ENCODE results near the gene ITGB1. TPM values are rescaled to one million over a fixed set of nuclear protein-coding genes. Genes with fewer than 3 reads are reported as not detected.
A peak's percentile ranks its signal among the peaks of the same experiment; 100 is the strongest.

Gene ITGB1
- total and polyA plus RNA-seq, 9 of the 15 experiments (the other 6 are each of a cell fraction or from before 2014, with no cell fraction given), result 40.2 to 194 (median 155) TPM

DNA sequence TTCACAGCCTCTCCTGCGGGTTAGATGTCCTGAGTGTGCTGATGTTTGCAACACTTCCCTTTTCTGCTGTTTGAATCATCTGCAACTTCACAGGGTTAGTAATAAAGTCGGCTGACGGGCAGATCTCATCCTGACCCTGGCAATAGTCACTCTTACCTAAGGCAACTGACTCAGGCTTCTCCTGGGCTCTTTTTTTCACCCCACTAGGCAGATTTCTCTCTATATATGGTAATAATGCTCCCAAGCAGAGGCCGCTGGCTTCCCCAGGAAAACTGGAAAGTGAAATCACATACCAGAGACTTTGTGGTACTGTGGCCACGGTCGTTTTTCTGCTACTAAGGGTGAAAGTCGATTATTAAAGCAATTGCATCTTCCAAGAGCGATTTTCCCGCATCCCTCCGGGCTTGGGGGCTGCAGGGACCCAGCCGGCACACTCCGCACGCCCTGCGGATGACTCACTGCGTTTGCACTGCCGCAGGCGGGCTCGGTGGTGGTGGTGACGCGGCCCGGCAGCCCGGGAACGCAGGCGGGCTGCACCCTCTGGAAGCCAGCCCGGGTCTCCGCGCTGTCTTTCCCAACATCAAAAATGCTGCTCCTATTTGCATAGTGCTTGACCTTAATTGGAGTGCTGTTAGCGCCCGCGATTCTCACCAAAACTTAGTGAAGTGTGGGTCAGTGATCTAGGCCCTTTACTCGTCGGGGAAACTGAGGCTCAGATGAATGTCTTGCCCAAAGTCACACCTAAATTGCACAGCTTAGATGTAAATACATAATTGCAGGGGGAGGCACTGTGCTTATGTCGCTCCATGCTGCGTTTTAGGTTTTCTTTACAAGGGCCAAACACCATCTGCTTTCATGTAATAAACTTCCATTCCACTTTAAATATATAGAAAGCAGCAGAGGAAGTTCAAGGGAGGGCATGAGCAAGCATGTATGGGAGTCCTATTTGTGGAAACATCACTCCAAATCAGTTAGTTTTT, 47.6 kb upstream of the ITGB1 start (continued):
- no peak for TF ChIP-seq ZNF609 (CRISPR knock-in tag; IDR thresholded peaks at IDR 0.05; ENCODE audit: borderline replicate concordance)
- TF ChIP-seq, protein P1, sequence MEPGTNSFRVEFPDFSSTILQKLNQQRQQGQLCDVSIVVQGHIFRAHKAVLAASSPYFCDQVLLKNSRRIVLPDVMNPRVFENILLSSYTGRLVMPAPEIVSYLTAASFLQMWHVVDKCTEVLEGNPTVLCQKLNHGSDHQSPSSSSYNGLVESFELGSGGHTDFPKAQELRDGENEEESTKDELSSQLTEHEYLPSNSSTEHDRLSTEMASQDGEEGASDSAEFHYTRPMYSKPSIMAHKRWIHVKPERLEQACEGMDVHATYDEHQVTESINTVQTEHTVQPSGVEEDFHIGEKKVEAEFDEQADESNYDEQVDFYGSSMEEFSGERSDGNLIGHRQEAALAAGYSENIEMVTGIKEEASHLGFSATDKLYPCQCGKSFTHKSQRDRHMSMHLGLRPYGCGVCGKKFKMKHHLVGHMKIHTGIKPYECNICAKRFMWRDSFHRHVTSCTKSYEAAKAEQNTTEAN (CRISPR knock-in tag; IDR thresholded peaks at IDR 0.05), result no peak
- TF ChIP-seq ZFX (CRISPR knock-in tag; IDR thresholded peaks at IDR 0.05), result no peak
- peak in 1 of 2 experiments; percentile 77; a peak in 1 of 4 replicates for TF ChIP-seq SRF (CRISPR knock-in tag; IDR thresholded peaks at IDR 0.05)
- TF ChIP-seq MTA2 (IDR thresholded peaks at IDR 0.05; ENCODE audit: low read depth), result no peak
- no peak for TF ChIP-seq ZNF586 (CRISPR knock-in tag; conservative IDR thresholded peaks at IDR 0.05)
- TF ChIP-seq ZSCAN29 (IDR thresholded peaks at IDR 0.05), result no peak
- TF ChIP-seq MTA1 (IDR thresholded peaks at IDR 0.05; ENCODE audit: borderline replicate concordance), result 0 out of 2 replicates have a peak, but pooled peaks have one; percentile 25
- TF ChIP-seq, protein P2, sequence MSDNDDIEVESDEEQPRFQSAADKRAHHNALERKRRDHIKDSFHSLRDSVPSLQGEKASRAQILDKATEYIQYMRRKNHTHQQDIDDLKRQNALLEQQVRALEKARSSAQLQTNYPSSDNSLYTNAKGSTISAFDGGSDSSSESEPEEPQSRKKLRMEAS (CRISPR knock-in tag; IDR thresholded peaks at IDR 0.05), result 0 out of 2 replicates have a peak, but pooled peaks have one; percentile 28
- peak; percentile 88 for TF ChIP-seq JUND (IDR thresholded peaks at IDR 0.05; ENCODE audit: borderline replicate concordance, low read depth, low read length)
- TF ChIP-seq JUND (tag; IDR thresholded peaks at IDR 0.05; ENCODE audit: borderline replicate concordance, low read depth, low read length), result peak; percentile 86; the same call in 2 of the 3 replicates
- TF ChIP-seq E2F6 (IDR thresholded peaks at IDR 0.05; ENCODE audit: borderline replicate concordance in 1 of 2, extremely low read depth in 1 of 2, insufficient read depth in 1 of 2, insufficient read length in 1 of 2, low read depth in 1 of 2, low read length in 1 of 2, poor library complexity in 1 of 2, severe bottlenecking in 1 of 2), result peak in 1 of 2 experiments; percentile 57
- TF ChIP-seq SAFB (IDR thresholded peaks at IDR 0.05; ENCODE audit: borderline replicate concordance, low read depth, low read length), result no peak
- TF ChIP-seq, protein P3, sequence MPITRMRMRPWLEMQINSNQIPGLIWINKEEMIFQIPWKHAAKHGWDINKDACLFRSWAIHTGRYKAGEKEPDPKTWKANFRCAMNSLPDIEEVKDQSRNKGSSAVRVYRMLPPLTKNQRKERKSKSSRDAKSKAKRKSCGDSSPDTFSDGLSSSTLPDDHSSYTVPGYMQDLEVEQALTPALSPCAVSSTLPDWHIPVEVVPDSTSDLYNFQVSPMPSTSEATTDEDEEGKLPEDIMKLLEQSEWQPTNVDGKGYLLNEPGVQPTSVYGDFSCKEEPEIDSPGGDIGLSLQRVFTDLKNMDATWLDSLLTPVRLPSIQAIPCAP (CRISPR knock-in tag; IDR thresholded peaks at IDR 0.05; ENCODE audit: borderline replicate concordance), result no peak
- no peak for TF ChIP-seq HOXB6 (CRISPR knock-in tag; IDR thresholded peaks at IDR 0.05; ENCODE audit: borderline replicate concordance)
- no peak for TF ChIP-seq ZNF445 (CRISPR knock-in tag; IDR thresholded peaks at IDR 0.05; ENCODE audit: low read depth)
- no peak for TF ChIP-seq PRPF4 (IDR thresholded peaks at IDR 0.05; ENCODE audit: insufficient read depth, low read depth, low read length, poor library complexity, severe bottlenecking)
